Endothelial cell of umbilical vein (primary cell): ENCODE data around the gene MIER1. TPM values are rescaled to one million over a fixed set of nuclear protein-coding genes. Genes with fewer than 3 reads are reported as not detected.

Experiments
- BruUV-seq: library from RNA; stranded (reverse); fragments of 400-500 nt; replicated peaks from 2 replicates; lab custom pipeline; 2021; lab: Mats Ljungman, UMichigan
- CTCF ChIA-PET: fragments of 300-600, 350-600 bp; sonication (Branson Sonifier 250); formaldehyde crosslinking; loops from one replicate; lab custom pipeline; 2021; ENCODE audit warnings: antibody characterized with exemption, inconsistent platforms; lab: Charles Lee
- POLR2A ChIA-PET: fragments of 300-600, 350-600 bp; sonication (Branson Sonifier 250); formaldehyde crosslinking; loops from one replicate; lab custom pipeline; 2021; ENCODE audit warnings: antibody characterized with exemption, inconsistent platforms; lab: Charles Lee
- DNase-seq: peaks from one replicate; pipeline ENCODE4 v3.0.0-alpha.2; 2011; ENCODE audit warnings: low read depth, low spot score
- FAIRE-seq: peaks from 2 replicates; lab custom pipeline; 2011; peaks lifted over from hg19 to GRCh38; lab: Jason Lieb, UNC
- H2AFZ ChIP-seq: 2 replicates; pipeline ENCODE4 v1.6.0; 2012; ENCODE audit warnings: low read depth, low read length, control low read depth, inconsistent platforms
- H3K27ac ChIP-seq: 2 replicates; pipeline ENCODE4 v1.5.1; 2011; ENCODE audit warnings: low read depth, mild to moderate bottlenecking, control low read depth, low read length, moderate library complexity; ENCODE audit not compliant: insufficient read depth
- H3K27me3 ChIP-seq, 2 experiments: 2 replicates each; pipeline versions ENCODE4 v1.6.0 to v1.6.1; 2011; ENCODE audit warnings: low read length in 2 of 2, mixed read lengths in 1 of 2; ENCODE audit not compliant: control insufficient read depth in 2 of 2, insufficient read depth in 2 of 2
- H3K36me3 ChIP-seq, 2 experiments: 2 replicates in 1 of 2; 3 replicates in 1 of 2; pipeline ENCODE4 v1.5.1; 2011; ENCODE audit warnings: low read length in 2 of 2, mild to moderate bottlenecking in 1 of 2, moderate library complexity in 1 of 2; ENCODE audit not compliant: control insufficient read depth in 2 of 2, insufficient read depth in 2 of 2; ENCODE audit errors: extremely low read depth in 1 of 2
- H3K4me1 ChIP-seq: 3 replicates; pipeline ENCODE4 v1.5.1; 2011; ENCODE audit warnings: mild to moderate bottlenecking, low read length; ENCODE audit not compliant: control insufficient read depth, insufficient read depth; ENCODE audit errors: extremely low read depth
- H3K4me2 ChIP-seq: 2 replicates; pipeline ENCODE4 v1.6.1; 2011; ENCODE audit warnings: low read length, control low read depth, mixed read lengths; ENCODE audit not compliant: insufficient read depth
- H3K4me3 ChIP-seq, 3 experiments: fragments of 200-600 bp in 1 of 3; sonication (generic), shearing (Covaris generic) in 1 of 3; replicated peaks in 1 of 3; 2 replicates each; pipeline ENCODE4 v1.5.1; 2011 to 2016; ENCODE audit warnings: control low read depth in 3 of 3, low read length in 3 of 3, mild to moderate bottlenecking in 2 of 3, inconsistent platforms in 1 of 3, low read depth in 1 of 3, moderate library complexity in 1 of 3; ENCODE audit not compliant: insufficient read depth in 1 of 3
- H3K79me2 ChIP-seq: 2 replicates; pipeline ENCODE4 v1.6.0; 2012; ENCODE audit warnings: low read length, inconsistent platforms; ENCODE audit not compliant: control insufficient read depth, insufficient read depth
- H3K9ac ChIP-seq: replicated peaks from 2 replicates; pipeline ENCODE3; 2011; ENCODE audit warnings: low read length, control low read depth; ENCODE audit not compliant: insufficient read depth; ENCODE audit errors: extremely low read depth
- H3K9me1 ChIP-seq: replicated peaks from 3 replicates; pipeline ENCODE4 v1.6.0; 2011; ENCODE audit warnings: mild to moderate bottlenecking, low read length; ENCODE audit not compliant: control insufficient read depth, insufficient read depth; ENCODE audit errors: extremely low read depth
- H3K9me3 ChIP-seq: replicated peaks from 2 replicates; pipeline ENCODE4 v1.5.1; 2012; ENCODE audit warnings: low read length, inconsistent platforms; ENCODE audit not compliant: control insufficient read depth, insufficient read depth
- H4K20me1 ChIP-seq: replicated peaks from 2 replicates; pipeline ENCODE3; 2011; ENCODE audit warnings: mild to moderate bottlenecking, low read length; ENCODE audit not compliant: control insufficient read depth, insufficient read depth; ENCODE audit errors: extremely low read depth
- CTCF ChIP-seq, 2 donors: IDR thresholded peaks; 1 replicate in 1 of 2; 2 replicates in 1 of 2; pipeline ENCODE4 v1.5.1; 2011; ENCODE audit warnings: low read length in 2 of 2, mild to moderate bottlenecking in 2 of 2, moderate library complexity in 2 of 2, control low read depth in 1 of 2, inconsistent platforms in 1 of 2, low read depth in 1 of 2; ENCODE audit not compliant: insufficient read depth in 1 of 2; ENCODE audit errors: extremely low read depth in 1 of 2
- EZH2 ChIP-seq: IDR thresholded peaks from 2 replicates; pipeline ENCODE4 v1.6.1; 2012; ENCODE audit warnings: borderline replicate concordance, low read depth, mild to moderate bottlenecking, moderate library complexity, low read length, inconsistent platforms; ENCODE audit not compliant: severe bottlenecking
- FOS ChIP-seq: IDR thresholded peaks from 2 replicates; pipeline ENCODE4 v1.6.1; 2011; ENCODE audit warnings: mild to moderate bottlenecking, low read length, moderate library complexity, borderline replicate concordance; ENCODE audit not compliant: insufficient read depth
- GATA2 ChIP-seq: IDR thresholded peaks from 2 replicates; pipeline ENCODE4 v1.7.0; 2011; ENCODE audit warnings: low read depth, mild to moderate bottlenecking, moderate library complexity, mixed read lengths, low read length; ENCODE audit not compliant: insufficient read length, insufficient read depth
- JUN ChIP-seq: IDR thresholded peaks from 2 replicates; pipeline ENCODE4 v1.6.1; 2011; ENCODE audit warnings: borderline replicate concordance, low read depth; ENCODE audit not compliant: insufficient read length, insufficient read depth
- MYC ChIP-seq: IDR thresholded peaks from one replicate; pipeline ENCODE4 v1.6.1; 2011; ENCODE audit warnings: mild to moderate bottlenecking, low read depth, low read length
- POLR2A ChIP-seq: IDR thresholded peaks from 2 replicates; pipeline ENCODE4 v1.6.1; 2012; ENCODE audit warnings: low read depth, mild to moderate bottlenecking, control low read depth, low read length
- POLR2AphosphoS5 ChIP-seq: IDR thresholded peaks from 2 replicates; pipeline ENCODE4 v1.6.1; 2012; ENCODE audit warnings: low read depth, mild to moderate bottlenecking, control low read depth, low read length, moderate library complexity; ENCODE audit not compliant: insufficient read depth
- dilution Hi-C: fragments of 300-500 bp; cut with MboI; formaldehyde crosslinking; loops from one replicate; pipeline ENCODE4 v1.15.0; 2019; ENCODE audit warnings: low sequenced_read_pairs; ENCODE audit not compliant: extremely low pct_ligation_motif_present
- intact Hi-C: fragments of 100-400 bp; cut with micrococcal nuclease; formaldehyde crosslinking; loops from one replicate; pipeline ENCODE4 v1.10.0; 2022
- polyA plus RNA-seq, 4 experiments: library from polyadenylated mRNA; depleted of rRNA in 3 of 4; stranded (reverse) in 3 of 4; unstranded in 1 of 4; fragments of >200 nt; gene quantifications; 2 replicates each; pipeline versions ENCODE4 v1.2.1 to v1.2.3, GENCODE V29; 2011 to 2012; ENCODE audit warnings: missing spikeins in 1 of 4
- total RNA-seq: library from RNA; stranded (reverse); gene quantifications from 2 replicates; pipeline ENCODE4 v1.2.3, GENCODE V29; 2021
- TF ChIP-seq, protein P1 (sequence below): IDR thresholded peaks from 2 replicates; pipeline ENCODE4 v1.6.1; 2011; ENCODE audit not compliant: insufficient read depth, insufficient read length

Gene MIER1
- total and polyA plus RNA-seq, 2 donors (not counting 3 experiments of a cell fraction or from before 2014, with no cell fraction given), result 7.3 to 36.8 TPM

- FAIRE-seq (no peak), DNase-seq (no peak)
- Histone ChIP-seq H3K27me3 (no peaks in the 10 kb centered on the region), H3K27ac (no peak overlapping the region), H3K4me3 (no peak overlapping the region), H3K36me3 (no peaks in the 10 kb centered on the region), H3K9me3 (no peaks in the 10 kb centered on the region), H3K79me2 (no peaks in the 10 kb centered on the region), H3K4me1 (no peaks in the 10 kb centered on the region), H4K20me1 (no peaks in the 10 kb centered on the region), H3K4me2 (no peak overlapping the region), H3K9ac (no peak overlapping the region), H2AFZ (no peak overlapping the region), H3K9me1 (no peaks in the 10 kb centered on the region)
- BruUV-seq, result no TSS peak
- ChIA-PET POLR2A (no interaction called here), CTCF (no interaction called here)
- dilution Hi-C loops (no loop called here), intact Hi-C loops (no loop called here)
- TF ChIP-seq, protein P1, sequence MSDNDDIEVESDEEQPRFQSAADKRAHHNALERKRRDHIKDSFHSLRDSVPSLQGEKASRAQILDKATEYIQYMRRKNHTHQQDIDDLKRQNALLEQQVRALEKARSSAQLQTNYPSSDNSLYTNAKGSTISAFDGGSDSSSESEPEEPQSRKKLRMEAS, result no peak
- no peak for TF ChIP-seq EZH2
- no peak for TF ChIP-seq JUN
- TF ChIP-seq POLR2AphosphoS5, result no peak
- TF ChIP-seq MYC, result no peak
- no peak for TF ChIP-seq FOS
- TF ChIP-seq GATA2, result no peak
- TF ChIP-seq POLR2A, result no peak
- TF ChIP-seq CTCF (IDR thresholded peaks at IDR 0.05; ENCODE audit: extremely low read depth in 1 of 2, insufficient read depth in 1 of 2, low read depth in 1 of 2, low read length in 2 of 2), result no peak
These were observed 35.8 kb upstream of the MIER1 start for GRCh38 chr1:66889030-66889429.
